NCI-H1694 (cell line): ENCODE measurements around the gene SERPINB13.

Experiments used
- DNase-seq: peaks from one replicate; lab custom pipeline; 2025; lab: John Stamatoyannopoulos, UW

The SERPINB13 gene

GRCh38 chr18:63646936-63647335 is 59.8 kb downstream of the SERPINB13 start:
- no peak for DNase-seq

- DNase-seq, result no peak
Observed at GRCh38 chr18:63648241-63648640, 61.1 kb downstream of the SERPINB13 start.
